Tibial nerve (tissue), 3 donors: Measurements from ENCODE around the gene LHFPL2.

ENCODE experiments used
- POLR2A ChIP-seq, 2 donors: fragments of 450-650 bp; IDR thresholded peaks; one replicate each; pipeline ENCODE4 v1.6.1; 2017; ENCODE audit warnings: antibody characterized with exemption in 2 of 2, mild to moderate bottlenecking in 2 of 2, moderate library complexity in 2 of 2
- TF ChIP-seq, protein P1 (sequence below), 5 experiments: fragments of 200-600 bp in 3 of 5; fragments of 450-650 bp in 2 of 5; sonication (generic) in 3 of 5; IDR thresholded peaks; one replicate each; pipeline ENCODE4 v1.5.1; 2016 to 2019; ENCODE audit warnings: antibody characterized with exemption in 5 of 5, mild to moderate bottlenecking in 3 of 5, moderate library complexity in 2 of 5

DNA sequence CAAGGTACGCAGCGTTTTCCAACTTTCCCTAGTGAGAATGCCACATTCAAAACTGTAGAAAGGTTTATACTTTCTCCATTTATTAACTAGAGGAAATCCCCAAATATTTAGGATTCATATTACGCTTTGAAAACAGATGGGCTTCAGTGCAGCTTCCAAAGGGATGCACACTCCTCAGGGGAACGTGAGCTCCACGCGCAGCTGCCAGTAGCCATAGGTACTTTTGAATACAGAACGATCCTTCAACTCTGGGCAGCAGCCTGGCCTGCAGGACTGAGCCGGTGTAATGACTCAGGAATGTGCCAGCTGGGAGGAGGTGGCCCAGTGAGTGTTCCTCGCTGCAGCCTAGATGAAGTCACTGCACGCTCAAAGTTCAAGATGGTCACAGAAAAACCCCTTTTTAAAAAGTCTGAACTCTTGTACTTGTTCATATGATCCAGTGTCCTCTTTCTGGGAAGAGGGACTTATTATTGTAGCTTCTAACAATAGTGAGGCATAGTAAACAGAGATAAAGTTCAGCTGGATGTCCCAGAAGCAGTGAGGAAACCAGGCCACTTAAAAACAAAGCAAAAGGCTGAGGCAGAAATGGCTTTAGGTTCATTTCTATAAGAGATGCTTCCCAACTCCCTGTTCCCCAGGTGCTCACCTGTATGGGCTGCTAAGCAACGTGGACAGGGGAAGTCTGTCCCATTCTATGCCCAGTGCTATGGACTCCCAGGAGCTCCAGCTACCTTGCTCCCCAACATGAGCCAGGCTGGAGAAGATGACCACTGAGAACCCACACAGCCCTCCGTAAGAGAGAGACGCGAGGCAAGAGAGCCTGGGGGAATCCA, 130.0 kb downstream of the LHFPL2 start:
- TF ChIP-seq, protein P1, sequence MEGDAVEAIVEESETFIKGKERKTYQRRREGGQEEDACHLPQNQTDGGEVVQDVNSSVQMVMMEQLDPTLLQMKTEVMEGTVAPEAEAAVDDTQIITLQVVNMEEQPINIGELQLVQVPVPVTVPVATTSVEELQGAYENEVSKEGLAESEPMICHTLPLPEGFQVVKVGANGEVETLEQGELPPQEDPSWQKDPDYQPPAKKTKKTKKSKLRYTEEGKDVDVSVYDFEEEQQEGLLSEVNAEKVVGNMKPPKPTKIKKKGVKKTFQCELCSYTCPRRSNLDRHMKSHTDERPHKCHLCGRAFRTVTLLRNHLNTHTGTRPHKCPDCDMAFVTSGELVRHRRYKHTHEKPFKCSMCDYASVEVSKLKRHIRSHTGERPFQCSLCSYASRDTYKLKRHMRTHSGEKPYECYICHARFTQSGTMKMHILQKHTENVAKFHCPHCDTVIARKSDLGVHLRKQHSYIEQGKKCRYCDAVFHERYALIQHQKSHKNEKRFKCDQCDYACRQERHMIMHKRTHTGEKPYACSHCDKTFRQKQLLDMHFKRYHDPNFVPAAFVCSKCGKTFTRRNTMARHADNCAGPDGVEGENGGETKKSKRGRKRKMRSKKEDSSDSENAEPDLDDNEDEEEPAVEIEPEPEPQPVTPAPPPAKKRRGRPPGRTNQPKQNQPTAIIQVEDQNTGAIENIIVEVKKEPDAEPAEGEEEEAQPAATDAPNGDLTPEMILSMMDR (IDR thresholded peaks at IDR 0.05), result no peak
- TF ChIP-seq POLR2A (IDR thresholded peaks at IDR 0.05), result peak in 1 of 2 donors; percentile 12
